ENCODE measurements around the gene RALBP1.
A peak's percentile ranks its signal among the peaks of the same experiment; 100 is the strongest.

The RALBP1 gene

DNA sequence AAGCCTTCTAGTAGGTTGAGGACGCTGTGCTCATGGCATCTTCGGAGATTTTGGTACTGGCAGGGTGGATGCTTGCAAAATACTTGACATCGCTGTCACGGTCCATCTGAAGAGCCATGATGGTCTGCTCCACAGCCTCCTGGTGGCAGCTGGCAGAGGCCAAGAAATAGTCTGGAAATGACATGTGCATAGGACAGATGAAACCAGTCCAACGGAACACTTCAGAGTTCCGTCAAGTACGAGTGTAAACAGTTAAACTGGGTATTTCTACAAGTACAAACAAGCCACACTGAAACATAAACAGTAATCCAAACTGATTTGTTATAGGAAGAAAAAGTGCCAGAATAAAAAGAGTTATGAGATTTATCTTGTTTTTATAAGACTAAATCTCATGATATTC, 72.5 kb downstream of the RALBP1 start:
- Histone ChIP-seq H3K9ac (ENCODE audit: low read depth, low read length, poor library complexity, severe bottlenecking) (no peak overlapping the region), H3K79me2 (ENCODE audit: insufficient read depth, low read length) (no peaks in the 10 kb centered on the region), H3K9me3 (ENCODE audit: insufficient read depth, low read depth, low read length) (peaks cover 3% of the 10 kb centered on the region; the same call in 1 of the 2 replicates), H3K9me2 (replicated peaks; ENCODE audit: low read depth, low read length) (no peaks in the 10 kb centered on the region), H3K4me1 (ENCODE audit: insufficient read depth, low read length, poor library complexity, severe bottlenecking) (no peaks in the 10 kb centered on the region), H3F3A (ENCODE audit: low read depth) (no peaks in the 10 kb centered on the region), H3K4me2 (ENCODE audit: low read depth, low read length, poor library complexity, severe bottlenecking) (no peak overlapping the region), H3K36me3 (ENCODE audit: insufficient read depth, low read length) (peaks cover 73% of the 10 kb centered on the region), H3K27me3 (ENCODE audit: insufficient read depth, low read length, poor library complexity, severe bottlenecking) (no peaks in the 10 kb centered on the region), H3K4me3 (ENCODE audit: low read length, poor library complexity, severe bottlenecking) (no peak overlapping the region), H2AFZ (ENCODE audit: low read length) (no peak overlapping the region), H4K20me1 (ENCODE audit: insufficient read depth, low read length, poor library complexity, severe bottlenecking) (no peaks in the 10 kb centered on the region)
- TF ChIP-seq, protein P1, sequence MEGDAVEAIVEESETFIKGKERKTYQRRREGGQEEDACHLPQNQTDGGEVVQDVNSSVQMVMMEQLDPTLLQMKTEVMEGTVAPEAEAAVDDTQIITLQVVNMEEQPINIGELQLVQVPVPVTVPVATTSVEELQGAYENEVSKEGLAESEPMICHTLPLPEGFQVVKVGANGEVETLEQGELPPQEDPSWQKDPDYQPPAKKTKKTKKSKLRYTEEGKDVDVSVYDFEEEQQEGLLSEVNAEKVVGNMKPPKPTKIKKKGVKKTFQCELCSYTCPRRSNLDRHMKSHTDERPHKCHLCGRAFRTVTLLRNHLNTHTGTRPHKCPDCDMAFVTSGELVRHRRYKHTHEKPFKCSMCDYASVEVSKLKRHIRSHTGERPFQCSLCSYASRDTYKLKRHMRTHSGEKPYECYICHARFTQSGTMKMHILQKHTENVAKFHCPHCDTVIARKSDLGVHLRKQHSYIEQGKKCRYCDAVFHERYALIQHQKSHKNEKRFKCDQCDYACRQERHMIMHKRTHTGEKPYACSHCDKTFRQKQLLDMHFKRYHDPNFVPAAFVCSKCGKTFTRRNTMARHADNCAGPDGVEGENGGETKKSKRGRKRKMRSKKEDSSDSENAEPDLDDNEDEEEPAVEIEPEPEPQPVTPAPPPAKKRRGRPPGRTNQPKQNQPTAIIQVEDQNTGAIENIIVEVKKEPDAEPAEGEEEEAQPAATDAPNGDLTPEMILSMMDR (conservative IDR thresholded peaks at IDR 0.05; ENCODE audit: low read length), result no peak
- no peak for TF ChIP-seq EZH2phosphoT487 (IDR thresholded peaks at IDR 0.05; ENCODE audit: borderline replicate concordance)

DNA sequence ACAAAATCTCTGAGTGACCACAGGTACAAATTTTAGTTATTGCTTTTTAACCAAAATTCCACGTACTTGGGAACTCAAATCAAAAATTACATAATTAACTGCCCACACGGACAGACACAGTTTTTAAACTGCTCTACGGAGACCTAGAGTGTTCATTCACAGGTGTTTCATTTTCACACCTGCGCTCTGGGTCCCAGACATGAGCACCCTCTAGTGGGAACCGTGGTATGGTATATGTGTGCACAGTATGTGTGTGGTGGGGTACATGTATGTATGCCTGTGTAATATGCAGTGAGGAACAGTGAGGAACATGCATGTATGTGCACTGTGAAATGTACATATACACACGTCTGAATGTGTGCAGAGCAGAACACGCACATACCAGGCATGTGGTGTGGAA, 74.1 kb downstream of the RALBP1 start:
- Histone ChIP-seq H3K4me3 (ENCODE audit: low read length, poor library complexity, severe bottlenecking) (no peak overlapping the region), H4K20me1 (ENCODE audit: insufficient read depth, low read length, poor library complexity, severe bottlenecking) (no peaks in the 10 kb centered on the region), H3K27me3 (ENCODE audit: insufficient read depth, low read length, poor library complexity, severe bottlenecking) (no peaks in the 10 kb centered on the region), H3K9me3 (ENCODE audit: insufficient read depth, low read depth, low read length) (peaks cover 5% of the 10 kb centered on the region; the same call in 1 of the 2 replicates), H2AFZ (ENCODE audit: low read length) (no peak overlapping the region), H3F3A (ENCODE audit: low read depth) (no peaks in the 10 kb centered on the region), H3K79me2 (ENCODE audit: insufficient read depth, low read length) (no peaks in the 10 kb centered on the region), H3K9ac (ENCODE audit: low read depth, low read length, poor library complexity, severe bottlenecking) (no peak overlapping the region), H3K9me2 (replicated peaks; ENCODE audit: low read depth, low read length) (no peaks in the 10 kb centered on the region), H3K4me1 (ENCODE audit: insufficient read depth, low read length, poor library complexity, severe bottlenecking) (no peaks in the 10 kb centered on the region), H3K36me3 (ENCODE audit: insufficient read depth, low read length) (peaks cover 85% of the 10 kb centered on the region), H3K4me2 (ENCODE audit: low read depth, low read length, poor library complexity, severe bottlenecking) (no peak overlapping the region)
- TF ChIP-seq EZH2phosphoT487 (IDR thresholded peaks at IDR 0.05; ENCODE audit: borderline replicate concordance), result no peak
- TF ChIP-seq, protein P1 (conservative IDR thresholded peaks at IDR 0.05; ENCODE audit: low read length), result peak; percentile 37

DNA sequence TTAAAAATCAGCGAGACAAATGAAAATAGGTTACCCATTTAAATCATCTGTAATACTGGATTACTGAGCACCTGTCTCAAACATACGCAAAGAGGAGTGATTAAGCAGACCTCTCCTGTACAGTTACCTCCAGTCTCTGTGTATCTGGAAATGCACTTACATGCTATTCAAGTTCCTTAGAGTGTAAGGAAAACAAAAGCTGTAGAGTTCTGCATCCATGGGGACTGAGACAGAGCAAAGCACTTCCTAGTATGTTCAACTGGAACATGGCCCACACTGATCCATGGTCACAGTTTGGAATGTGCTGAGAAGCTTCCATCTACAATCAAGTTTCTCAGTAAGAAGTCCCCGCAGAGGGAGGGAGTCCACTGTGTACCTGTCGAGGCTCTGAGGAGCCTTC, 75.1 kb downstream of the RALBP1 start:
- H3K9me3 ChIP-seq (ENCODE audit: insufficient read depth, low read depth, low read length), result peaks cover 5% of the 10 kb centered on the region; the same call in 1 of the 2 replicates
- H2AFZ ChIP-seq (ENCODE audit: low read length), result no peak overlapping the region
- no peak overlapping the region for H3K4me3 ChIP-seq (ENCODE audit: low read length, poor library complexity, severe bottlenecking)
- H3K27me3 ChIP-seq (ENCODE audit: insufficient read depth, low read length, poor library complexity, severe bottlenecking), result no peaks in the 10 kb centered on the region
- H3K9me2 ChIP-seq (replicated peaks; ENCODE audit: low read depth, low read length), result no peaks in the 10 kb centered on the region
- peaks cover 91% of the 10 kb centered on the region for H3K36me3 ChIP-seq (ENCODE audit: insufficient read depth, low read length)
- H3K4me2 ChIP-seq (ENCODE audit: low read depth, low read length, poor library complexity, severe bottlenecking), result no peak overlapping the region
- no peaks in the 10 kb centered on the region for H3F3A ChIP-seq (ENCODE audit: low read depth)
- H3K9ac ChIP-seq (ENCODE audit: low read depth, low read length, poor library complexity, severe bottlenecking), result no peak overlapping the region
- H3K4me1 ChIP-seq (ENCODE audit: insufficient read depth, low read length, poor library complexity, severe bottlenecking), result no peaks in the 10 kb centered on the region
- H4K20me1 ChIP-seq (ENCODE audit: insufficient read depth, low read length, poor library complexity, severe bottlenecking), result no peaks in the 10 kb centered on the region
- H3K79me2 ChIP-seq (ENCODE audit: insufficient read depth, low read length), result no peaks in the 10 kb centered on the region
- TF ChIP-seq, protein P1 (conservative IDR thresholded peaks at IDR 0.05; ENCODE audit: low read length), result no peak
- no peak for TF ChIP-seq EZH2phosphoT487 (IDR thresholded peaks at IDR 0.05; ENCODE audit: borderline replicate concordance)

Measured in Loucy (cell line).